ENCODE results near the gene FANCC. TPM values are rescaled to one million over a fixed set of nuclear protein-coding genes. Genes with fewer than 3 reads are reported as not detected.
"Not testable (repeated sequence)": the region's sequence is repeated elsewhere in the genome, so short reads cannot be mapped to it uniquely, and the experiment has no call there.

The FANCC gene
- polyA plus RNA-seq, 1 donor = 15.3 TPM

DNA sequence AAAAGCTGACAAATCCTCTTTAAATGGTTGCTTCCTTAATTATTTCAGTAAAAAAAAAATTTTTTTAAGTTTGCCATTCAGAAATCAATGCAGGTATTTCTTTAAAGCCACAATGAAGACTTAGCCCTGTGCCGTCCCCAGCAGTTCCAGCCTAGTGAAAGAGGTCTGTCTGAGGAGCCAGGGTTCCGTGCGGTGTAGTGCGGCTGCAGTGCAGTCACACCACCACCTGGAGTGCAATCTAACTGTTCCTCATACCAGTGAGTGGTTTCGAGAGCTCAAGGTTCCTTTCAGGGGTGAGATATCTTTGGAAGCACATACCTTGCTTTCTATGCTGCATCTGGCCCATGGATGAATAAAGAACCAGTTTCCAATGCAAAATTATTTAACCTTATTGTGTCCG, 87.5 kb downstream of the FANCC start:
- no peak for DNase-seq (ENCODE audit: low read depth)

DNA sequence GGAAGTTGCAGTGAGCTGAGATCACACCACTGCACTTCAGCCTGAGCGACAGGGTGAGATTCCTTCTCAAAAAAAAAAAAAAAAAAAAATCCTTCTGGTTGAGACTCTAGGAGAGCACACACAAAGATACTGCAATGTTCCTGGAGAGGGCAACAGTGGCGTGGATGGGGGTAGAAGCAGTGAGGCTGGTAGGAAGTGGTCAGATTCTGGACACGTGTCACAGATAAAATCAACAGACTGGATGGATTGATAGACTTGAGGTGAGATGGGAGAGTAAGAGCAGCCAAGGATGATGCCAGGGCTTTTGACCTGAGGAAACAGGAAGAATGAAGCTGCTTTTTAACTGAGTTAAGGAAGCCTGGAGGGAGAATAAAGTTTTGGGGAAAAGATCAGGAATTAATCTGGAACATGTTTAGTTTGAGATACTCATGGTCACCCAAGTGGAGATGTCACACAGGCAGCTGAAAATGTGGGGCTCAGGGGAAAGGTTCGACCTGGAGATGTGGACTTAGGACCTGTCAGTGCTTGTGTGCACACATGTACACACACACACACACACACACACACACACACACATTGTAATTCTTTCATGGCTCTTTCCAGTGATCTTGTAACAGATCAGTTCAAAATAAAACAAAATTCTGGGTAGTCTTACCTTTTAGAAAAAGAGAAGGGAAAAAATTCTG, 88.1 kb downstream of the FANCC start:
- DNase-seq (ENCODE audit: low read depth) = no peak

DNA sequence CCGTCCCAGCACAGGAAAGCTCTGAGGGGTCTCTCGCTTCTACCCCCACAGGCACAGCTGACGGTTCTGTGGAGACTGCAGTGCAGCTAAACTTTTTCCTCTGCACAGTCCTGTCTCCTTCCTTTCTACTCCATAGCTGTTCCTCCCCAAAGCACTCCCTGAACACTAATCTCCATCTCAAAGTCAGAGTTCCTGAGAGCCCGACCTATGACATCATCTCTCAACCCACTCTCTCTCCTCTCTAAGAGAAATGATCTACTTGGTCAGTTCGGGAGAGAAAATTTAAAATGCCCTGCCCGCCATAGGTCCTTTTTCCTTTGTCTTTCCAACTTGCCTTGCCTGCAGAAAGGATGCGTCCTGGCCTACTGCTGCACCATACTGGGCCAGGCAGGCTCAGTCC, 90.6 kb downstream of the FANCC start:
- DNase-seq (ENCODE audit: low read depth) = no peak

DNA sequence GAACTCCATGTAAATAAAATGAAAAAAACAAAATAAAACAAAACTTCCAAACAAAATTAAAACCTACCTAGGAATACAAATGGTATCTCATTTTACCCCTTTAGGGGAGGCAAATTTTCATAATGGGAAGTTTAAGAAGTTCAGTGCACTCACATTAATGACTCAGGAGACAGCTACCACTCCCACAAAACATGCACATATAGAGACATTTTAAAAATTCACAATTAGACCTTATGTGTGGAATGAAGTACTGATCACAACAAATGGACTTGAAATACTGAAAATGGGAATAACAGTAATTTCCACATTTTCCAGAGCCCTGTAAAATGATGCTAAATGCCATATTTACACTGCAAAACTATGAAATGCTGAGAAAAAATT, 91.8 kb downstream of the FANCC start:
- no peak for DNase-seq (ENCODE audit: low read depth)

DNA sequence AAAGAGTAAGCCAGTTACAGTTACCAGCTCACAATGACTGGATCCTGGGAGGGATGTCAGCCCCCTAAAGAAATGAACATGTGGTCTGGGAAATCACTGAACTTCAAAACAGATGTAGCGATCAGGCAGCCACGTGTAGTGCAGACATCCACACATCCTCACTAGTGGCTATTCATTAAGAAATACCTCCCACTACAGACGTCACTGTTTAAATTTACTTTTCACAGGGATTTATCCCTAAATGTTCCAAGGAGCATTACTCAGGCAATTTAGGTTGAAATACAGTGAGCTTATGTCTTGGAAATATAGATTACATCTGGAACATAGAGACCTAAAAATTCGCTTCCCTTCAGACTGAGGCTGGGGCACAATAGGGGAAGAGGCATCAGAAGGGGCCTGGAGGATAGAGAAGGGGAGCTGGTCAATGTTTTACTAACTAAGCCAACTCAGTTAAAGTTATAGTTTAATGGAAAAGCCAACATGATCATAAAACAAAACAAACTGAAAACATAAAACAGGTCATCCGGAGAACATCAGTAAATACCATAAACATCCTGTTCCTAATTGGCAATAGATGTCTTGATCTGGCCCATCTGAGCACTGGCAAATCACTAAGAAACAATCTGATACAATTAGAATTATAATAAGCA, 92.3 kb downstream of the FANCC start:
- DNase-seq (ENCODE audit: low read depth) = no peak

DNA sequence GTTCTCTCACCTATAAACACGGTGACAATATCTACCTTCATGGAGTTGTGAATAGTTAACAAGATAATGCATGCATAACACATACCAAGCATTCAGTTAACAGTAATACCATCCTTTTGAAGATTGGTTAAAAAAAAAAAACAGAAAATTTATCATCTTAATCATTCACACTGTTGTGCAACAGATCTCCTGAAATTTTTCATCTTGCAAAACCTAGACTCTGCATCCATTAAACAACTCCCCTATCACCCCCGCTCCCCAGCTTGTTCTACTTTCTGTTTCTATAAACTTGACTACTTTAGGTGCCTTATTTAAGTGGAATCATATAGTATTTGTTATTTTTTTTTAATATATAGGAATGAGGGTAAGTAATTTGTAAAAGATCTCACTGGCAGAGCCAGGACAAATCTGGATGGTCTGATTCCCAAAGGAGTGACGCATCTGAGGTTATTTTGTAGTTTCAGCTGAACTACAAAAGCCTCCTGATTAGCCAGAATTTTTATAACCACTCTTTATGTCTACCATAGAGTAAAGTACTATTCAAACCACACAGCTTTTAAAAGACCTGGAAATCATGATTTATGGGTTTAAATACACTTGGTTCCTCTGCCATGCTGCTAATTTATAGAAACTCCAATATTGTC, 93.0 kb downstream of the FANCC start:
- DNase-seq (ENCODE audit: low read depth) = no peak

DNA sequence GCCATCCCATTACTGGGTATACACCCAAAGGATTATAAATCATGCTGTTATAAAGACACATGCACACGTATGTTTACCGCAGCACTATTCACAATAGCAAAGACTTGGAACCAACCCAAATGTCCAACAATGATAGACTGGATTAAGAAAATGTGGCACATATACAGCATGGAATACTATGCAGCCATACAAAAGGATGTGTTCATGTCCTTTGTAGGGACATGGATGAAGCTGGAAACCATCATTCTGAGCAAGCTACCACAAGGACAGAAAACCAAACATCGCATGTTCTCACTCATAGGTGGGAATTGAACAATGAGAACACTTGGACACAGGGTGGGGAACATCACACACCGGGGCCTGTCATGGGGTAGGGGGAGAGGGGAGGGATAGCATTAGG, 97.2 kb downstream of the FANCC start:
- not testable (repeated sequence) for DNase-seq (ENCODE audit: low read depth)

DNA sequence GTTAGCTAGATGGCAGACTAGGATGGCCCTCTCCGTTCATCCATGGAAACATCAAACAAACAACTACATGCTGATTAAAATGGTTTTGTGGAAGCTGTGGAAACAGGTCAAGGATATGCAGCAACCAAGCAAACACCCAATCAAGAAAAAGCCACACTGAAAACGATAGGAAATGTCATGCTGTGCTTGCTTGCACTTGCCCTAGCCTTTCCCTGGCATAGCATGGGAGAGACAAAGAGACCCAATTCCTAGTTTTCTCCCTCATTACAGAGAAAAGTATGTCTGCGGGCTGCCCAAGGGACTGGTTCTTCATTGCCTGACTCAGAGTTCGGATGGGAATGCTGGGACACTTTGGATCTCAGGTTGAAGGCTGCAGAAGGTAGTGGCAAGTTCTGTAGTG, 98.7 kb downstream of the FANCC start:
- no peak for DNase-seq (ENCODE audit: low read depth)

DNA sequence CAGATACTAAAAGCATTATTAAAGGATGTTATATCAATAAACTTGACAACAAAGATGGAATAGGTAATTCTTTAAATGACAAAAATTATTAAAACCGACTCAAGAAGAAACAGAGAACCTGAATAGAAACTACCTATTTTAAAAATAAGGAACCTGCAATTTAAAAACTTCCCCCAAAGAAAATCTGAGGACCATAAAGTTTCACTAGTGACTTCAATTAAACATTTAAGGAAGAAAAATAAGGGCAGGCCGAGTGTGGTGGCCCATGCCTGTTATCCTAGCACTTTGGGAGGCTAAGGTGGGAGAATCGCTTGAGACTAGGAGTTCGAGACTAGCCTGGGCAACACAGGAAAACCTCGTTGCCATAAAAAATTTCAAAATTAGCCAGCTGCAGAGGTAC, 99.6 kb downstream of the FANCC start:
- no peak for DNase-seq (ENCODE audit: low read depth)

DNA sequence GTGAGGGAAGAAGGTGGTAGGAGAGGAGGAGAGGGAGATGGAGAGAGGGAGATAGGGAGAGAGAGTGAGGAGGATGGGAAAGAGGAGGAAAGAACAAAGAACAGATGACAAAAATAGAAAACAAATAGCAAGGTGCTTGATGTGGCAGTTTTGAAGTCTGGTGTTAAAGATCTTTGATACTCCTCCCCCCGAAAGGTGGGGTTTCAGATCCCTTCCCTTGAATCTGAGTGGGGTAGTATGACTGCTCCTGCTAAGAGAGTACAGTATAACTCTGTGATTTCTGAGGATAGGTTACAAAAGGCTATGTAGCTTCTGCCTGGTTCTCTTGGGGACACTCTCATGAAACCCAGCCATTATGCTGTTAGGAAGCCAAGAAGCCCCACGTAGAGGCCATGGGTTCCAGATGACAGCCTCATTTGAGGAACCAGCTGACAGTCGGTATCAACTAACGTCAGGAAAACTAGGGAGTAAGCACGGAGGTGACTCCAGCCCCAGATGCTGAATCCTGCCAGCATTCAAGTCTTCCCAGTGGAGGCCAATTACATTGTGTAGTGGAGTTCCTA, 102.1 kb downstream of the FANCC start:
- DNase-seq (ENCODE audit: low read depth) = no peak

DNA sequence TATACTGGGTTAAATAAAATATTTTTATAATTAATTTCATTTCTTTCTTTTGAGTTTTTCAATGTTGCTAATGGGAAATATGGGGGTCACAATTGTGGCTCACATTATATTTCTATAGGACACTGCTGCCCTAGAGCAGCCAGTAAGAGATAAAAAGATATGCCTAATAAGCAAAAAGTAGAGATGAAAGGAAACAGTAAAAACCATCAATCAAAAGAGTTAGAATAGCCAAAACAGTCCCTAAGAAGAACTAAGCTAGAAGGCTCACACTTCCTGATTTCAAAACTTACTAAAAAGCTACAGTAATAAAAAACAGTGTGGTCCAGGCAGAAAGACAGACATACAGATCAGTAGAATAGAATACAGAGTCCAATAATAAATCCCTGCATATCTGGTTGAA, 104.4 kb downstream of the FANCC start:
- DNase-seq (ENCODE audit: low read depth) = no peak

DNA sequence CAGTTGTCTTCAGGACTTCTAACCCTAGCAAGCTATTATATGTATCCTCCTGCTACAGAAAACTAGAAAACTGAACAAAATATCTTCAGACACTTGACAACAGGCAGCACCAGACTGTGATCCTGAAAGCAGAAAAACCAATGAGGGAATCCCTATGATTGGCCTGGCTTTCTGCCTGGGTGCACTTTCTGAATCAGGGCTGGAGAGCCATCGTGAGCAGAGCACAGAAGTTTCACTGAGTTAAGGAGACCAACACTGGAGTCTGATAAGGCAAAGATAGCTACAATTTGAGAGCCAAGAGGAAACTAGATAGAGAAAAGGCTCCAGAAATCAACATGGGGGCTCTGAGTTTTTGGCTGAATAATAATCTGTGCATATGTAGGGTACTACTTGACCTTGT, 106.5 kb downstream of the FANCC start:
- no peak for DNase-seq (ENCODE audit: low read depth)

DNA sequence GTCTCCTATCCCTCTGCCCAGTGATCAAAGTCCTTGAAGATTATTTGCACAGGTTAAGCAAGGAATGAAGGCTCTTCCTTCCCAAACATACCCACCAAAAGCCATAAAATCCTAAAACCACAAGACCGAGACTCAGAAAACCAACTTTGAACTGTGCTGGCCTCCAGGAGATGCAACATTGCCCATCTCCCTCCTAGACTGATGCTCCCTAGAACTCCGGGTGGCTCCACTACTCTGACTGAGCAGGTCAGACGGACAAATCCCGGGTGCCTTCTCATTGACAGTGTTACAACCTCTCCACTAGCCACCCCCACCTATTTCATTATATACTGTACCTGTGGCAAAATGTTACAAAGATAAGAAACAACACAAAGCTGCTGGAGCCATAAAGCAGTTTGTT, 110.1 kb downstream of the FANCC start:
- DNase-seq (ENCODE audit: low read depth) = no peak

DNA sequence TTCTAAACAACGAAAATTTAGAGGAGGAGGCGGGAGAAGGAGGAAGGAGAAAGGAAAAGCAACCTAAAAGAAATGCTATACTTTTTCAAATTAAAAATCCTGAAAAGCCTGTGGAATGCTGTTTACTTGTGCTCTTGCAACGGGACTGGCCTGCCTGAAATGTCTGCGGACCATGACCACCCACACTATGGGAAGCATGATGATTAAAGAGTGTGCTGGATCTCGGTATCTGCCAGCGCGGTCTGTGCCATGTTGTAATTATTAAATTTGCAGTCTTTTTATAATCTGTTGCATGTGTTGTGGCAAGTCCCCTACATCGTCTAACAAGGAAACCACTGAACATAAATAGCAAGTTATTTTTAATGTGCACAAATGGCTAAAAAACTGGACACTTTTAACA, 111.4 kb downstream of the FANCC start:
- DNase-seq (ENCODE audit: low read depth) = no peak

DNA sequence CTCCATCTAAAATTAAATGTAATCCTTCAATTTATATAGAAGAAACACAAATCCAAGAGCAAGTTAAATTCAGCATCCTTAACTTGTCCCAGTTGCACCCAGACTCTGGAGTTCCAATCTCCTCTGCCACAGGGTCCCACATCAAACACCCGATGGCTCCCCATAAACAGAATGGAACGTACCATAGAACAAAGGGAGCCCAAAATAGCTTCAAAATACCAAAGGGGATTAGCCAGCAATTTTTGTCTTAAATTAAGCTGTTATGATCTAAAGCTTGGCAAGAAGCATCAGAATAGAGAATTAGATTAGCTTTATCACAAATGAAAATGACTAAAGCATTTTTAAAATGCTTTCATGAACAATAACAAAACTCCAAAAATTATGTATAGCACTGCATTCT, 112.8 kb downstream of the FANCC start:
- no peak for DNase-seq (ENCODE audit: low read depth)

DNA sequence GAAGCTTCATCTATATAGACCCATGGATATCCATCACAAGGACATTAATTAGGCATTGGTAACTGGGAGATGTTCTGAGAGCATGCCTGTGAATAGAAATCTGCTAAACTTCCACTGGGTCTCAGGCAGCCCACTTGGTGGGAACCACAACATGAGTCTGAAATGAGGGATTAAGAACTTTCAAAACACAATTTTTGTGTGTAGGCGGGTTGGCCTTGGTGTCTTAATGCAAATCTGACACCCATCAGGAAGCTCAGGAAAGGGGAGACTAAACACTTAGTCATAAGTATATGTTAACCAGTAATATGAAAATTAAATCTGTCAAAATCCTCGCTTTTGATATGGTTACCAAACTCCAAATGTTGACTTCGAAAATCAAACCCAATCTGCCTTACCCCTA, 113.2 kb downstream of the FANCC start:
- no peak for DNase-seq (ENCODE audit: low read depth)

DNA sequence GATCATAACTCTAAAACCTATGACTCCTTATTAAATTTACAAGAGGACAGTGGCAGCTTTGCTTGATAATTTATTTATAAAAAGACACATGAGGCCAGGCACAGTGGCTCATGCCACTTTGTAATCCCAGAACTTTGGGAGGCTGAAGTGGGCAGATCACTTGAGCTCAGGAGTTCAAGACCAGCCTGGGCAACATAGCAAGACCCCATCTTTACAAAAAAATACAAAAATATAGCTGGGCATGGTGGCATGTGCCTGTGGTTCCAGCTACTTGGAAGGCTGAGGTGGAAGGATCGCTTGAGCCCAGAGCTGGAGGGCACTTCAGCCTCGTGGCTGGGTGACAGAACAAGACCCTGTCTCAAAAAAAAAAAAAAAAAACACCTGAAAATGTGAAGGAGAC, 114.5 kb downstream of the FANCC start:
- not testable (repeated sequence) for DNase-seq (ENCODE audit: low read depth)

DNA sequence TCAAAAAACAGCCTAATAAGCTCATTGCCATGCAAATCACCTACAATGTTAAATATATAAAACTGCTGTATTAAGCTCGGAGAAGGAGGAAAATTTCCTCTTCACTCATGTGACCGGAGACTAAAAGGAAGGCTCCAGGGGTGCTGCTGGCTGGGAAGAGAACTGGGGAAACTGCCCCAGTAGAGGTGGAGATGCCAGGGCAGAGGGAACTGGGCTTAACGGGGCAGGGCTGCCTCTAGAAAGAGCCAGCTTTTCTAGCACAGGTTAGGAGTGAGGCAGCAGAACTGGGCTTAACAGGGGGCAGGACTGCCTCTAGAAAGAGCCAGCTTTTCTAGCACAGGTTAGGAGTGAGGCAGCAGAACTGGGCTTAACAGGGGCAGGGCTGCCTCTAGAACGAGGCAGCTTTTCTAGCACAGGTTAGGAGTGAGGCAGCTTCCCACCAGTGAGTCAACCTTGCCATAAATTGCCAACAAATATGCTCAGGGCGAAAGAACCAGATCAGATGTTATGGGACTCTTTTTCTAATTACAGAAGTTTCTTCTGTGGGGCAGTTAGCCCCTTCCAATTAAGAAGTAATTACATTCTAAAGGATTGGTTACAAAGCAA, 115.3 kb downstream of the FANCC start:
- no peak for DNase-seq (ENCODE audit: low read depth)

DNA sequence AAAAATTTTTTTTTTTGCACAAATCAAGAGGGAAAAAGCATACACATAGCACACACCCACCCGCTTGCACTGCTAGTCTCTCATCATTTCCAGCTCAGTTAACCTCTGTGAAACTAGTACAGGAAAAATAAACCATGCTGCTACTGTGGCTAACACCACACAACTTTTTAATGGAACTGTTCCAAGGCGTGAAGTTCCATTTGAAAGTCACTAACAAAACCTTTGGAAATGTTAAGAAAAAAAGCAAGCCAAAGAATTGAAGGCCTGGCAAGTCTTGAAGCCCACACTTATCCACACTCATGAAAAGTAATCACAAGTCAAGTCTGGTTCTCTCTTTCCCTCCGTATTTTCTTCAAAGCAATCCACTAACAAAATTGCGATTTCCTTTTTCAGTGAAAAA, 116.3 kb downstream of the FANCC start:
- DNase-seq (ENCODE audit: low read depth) = no peak

DNA sequence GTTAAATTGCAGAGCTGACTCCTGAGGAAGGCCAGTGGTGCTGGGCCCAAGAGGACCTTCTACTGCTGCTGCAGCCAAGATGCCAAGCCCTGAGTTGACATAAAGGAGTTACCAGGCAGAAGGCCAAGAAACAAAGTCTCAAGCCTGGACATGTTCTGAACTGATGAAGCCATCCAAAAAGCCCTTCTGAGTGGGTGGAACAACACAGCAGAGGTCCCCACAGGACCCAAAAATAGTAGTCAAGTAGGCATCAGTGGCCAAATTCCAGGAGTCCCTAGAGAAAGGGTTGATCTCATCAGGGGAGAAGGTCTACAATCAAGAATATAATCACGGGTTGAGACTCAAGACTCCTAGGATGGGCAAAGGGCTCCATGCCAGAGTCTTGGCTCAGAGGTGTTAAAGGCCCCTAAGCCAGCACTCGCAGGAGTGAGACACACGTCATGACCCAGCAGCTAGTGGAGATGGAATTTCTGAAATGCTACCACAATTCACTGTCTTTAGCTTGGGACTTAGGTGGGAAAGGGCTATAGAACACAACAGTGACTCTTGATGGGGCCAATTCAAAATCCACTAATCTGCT, 119.7 kb downstream of the FANCC start:
- DNase-seq (ENCODE audit: low read depth) = no peak

DNA sequence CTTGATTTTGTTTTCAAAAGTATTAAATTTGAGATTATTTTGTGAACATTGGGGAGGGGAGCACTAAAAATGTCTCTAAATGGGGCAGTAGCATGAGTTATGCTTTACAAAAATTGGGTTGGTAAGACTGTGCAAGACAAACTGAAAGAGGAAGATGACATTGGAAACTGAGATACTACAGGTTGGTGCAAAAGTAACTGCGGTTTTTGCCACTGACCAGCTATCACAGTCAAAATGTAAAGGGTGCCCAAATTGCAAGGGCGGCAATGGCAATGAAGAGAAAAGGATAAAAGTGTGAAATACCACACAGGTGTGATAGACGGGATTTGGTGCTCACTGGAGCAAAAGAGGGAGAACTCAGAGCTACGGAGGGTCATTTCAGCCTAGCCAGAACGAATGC, 124.0 kb downstream of the FANCC start:
- no peak for DNase-seq (ENCODE audit: low read depth)

DNA sequence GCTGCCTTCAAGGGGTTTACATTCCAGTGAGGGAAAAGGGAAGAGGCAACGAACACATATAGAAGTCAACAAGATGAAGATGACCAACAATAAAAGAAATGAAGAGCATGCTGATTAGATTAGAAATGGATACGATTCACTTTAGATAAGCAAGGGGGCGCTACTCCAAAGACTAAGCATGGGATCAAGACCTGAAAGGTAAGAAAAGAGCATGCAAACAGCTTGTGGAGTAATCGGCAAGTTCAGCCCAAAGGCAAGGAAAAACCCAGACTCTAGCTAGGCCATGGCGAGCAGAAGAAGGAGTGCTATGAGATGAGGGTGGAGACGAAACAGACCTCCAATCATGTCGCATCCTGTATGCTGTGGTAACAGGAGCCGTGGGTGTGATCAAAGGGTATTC, 124.4 kb downstream of the FANCC start:
- DNase-seq (ENCODE audit: low read depth) = no peak
